Epithelial cell of proximal tubule (primary cell): ENCODE measurements around the gene PAQR4. TPM values are rescaled to one million over a fixed set of nuclear protein-coding genes. Genes with fewer than 3 reads are reported as not detected.

ENCODE experiments used
- DNase-seq: peaks from one replicate; pipeline ENCODE4 v3.0.0-alpha.2; 2011; ENCODE audit warnings: low read depth
- H3K4me3 ChIP-seq: 2 replicates; pipeline ENCODE4 v1.5.1; 2011; ENCODE audit warnings: low read depth, mild to moderate bottlenecking, low read length
- CTCF ChIP-seq: conservative IDR thresholded peaks from 2 replicates; pipeline ENCODE4 v1.5.1; 2012; ENCODE audit warnings: low read depth, mild to moderate bottlenecking, low read length
- total RNA-seq: library from RNA; depleted of rRNA; stranded (reverse); fragments of >200 nt; gene quantifications from 2 replicates; pipeline ENCODE4 v1.2.3, GENCODE V29; 2015

PAQR4 gene
- total RNA-seq, 1 donor from 2014 or later = 36.0 TPM

- no peak for TF ChIP-seq CTCF
- no peak overlapping the region for H3K4me3 ChIP-seq
- DNase-seq = no peak
These were observed 38.2 kb downstream of the PAQR4 start for GRCh38 chr16:3007059-3007956.

- TF ChIP-seq CTCF = no peak
- no peak overlapping the region for H3K4me3 ChIP-seq
- no peak for DNase-seq
These were observed 39.0 kb downstream of the PAQR4 start for GRCh38 chr16:3007957-3008689.

GRCh38 chr16:3008690-3009037 is 39.5 kb downstream of the PAQR4 start:
- TF ChIP-seq CTCF = no peak
- no peak overlapping the region for H3K4me3 ChIP-seq
- no peak for DNase-seq

GRCh38 chr16:3009568-3010390 is 40.6 kb downstream of the PAQR4 start:
- DNase-seq = no peak
- no peak overlapping the region for H3K4me3 ChIP-seq
- no peak for TF ChIP-seq CTCF

- no peak for DNase-seq
- no peak overlapping the region for H3K4me3 ChIP-seq
These were observed 41.4 kb downstream of the PAQR4 start for GRCh38 chr16:3010510-3010909.

More at GRCh38 chr16:3010510-3010909, 41.4 kb downstream of the PAQR4 start:
- TF ChIP-seq CTCF = no peak
